LNCAP (cell line): ENCODE measurements around the gene IHH.

Experiments used
- CTCF ChIP-seq: fragments of 450-650 bp; IDR thresholded peaks from 2 replicates; pipeline ENCODE4 v1.5.1; 2017; ENCODE audit warnings: mild to moderate bottlenecking

The IHH gene

DNA sequence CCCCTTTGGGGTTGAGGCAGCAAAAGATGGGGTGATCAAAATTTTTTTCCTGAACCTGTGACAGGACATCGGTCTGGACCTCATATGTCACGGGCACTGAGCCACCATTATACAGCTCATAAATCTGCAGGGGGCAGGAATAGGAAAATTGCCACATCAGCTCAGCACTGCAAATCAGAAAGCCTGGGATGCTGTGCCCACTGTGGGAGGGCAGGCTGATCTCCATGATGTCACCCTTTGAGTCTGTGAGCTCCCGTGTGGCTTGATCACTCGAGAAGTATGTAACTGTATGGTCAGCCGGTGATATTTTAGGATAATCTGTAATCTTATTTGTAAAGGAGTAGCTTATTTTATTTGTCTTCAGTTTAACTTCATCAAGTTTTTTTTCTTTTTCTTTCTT lies 49.8 kb downstream of the IHH start:
- no peak for TF ChIP-seq CTCF

- TF ChIP-seq CTCF, result peak; percentile 53
Observed at GRCh38 chr2:219010162-219010756, 50.5 kb downstream of the IHH start.

DNA sequence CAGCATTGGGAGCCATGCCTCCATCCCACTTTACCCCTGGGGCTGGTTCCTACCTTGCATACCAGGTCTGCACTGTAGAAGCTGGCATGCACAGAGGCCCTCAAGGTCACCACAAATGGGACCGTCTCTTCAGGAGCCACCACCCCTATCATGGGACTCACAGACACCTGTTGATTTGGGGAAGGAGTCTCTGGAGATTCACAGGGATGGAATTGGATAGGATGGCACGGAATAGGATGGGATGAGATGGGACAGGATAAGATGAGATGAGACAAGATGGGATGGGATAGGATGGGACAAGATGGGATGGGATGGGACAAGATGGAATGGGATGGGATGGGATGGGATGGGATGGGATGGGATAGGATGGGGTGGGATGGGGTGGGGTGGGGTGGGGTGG lies 51.4 kb downstream of the IHH start:
- no peak for TF ChIP-seq CTCF
